GM03348 (cell line): ENCODE data around the gene NIN.
"Not testable (repeated sequence)": the region's sequence is repeated elsewhere in the genome, so short reads cannot be mapped to it uniquely, and the experiment has no call there.

Experiments used
- DNase-seq: peaks from one replicate; pipeline ENCODE4 v3.0.0; 2012; ENCODE audit warnings: low spot score

Gene NIN

GRCh38 chr14:50837850-50838470 lies 7.0 kb upstream of the NIN start:
- no peak for DNase-seq

- DNase-seq = no peak
Measured at GRCh38 chr14:50837271-50837670, 6.3 kb upstream of the NIN start.

- DNase-seq = no peak
Measured at GRCh38 chr14:50836515-50836914, 5.6 kb upstream of the NIN start.

GRCh38 chr14:50835280-50835679 lies 4.3 kb upstream of the NIN start:
- peak; percentile 29 for DNase-seq

GRCh38 chr14:50834802-50835276 lies 3.9 kb upstream of the NIN start:
- DNase-seq = no peak

GRCh38 chr14:50832935-50833630 lies 2.1 kb upstream of the NIN start:
- no peak for DNase-seq

GRCh38 chr14:50831726-50832168 lies 785 bp upstream of the NIN start:
- no peak for DNase-seq

- peak; percentile 64 for DNase-seq
Measured at GRCh38 chr14:50830044-50830931, 674 bp downstream of the NIN start.

- DNase-seq = no peak
Measured at GRCh38 chr14:50829489-50830043, 1.4 kb downstream of the NIN start.

GRCh38 chr14:50828721-50829488 lies 2.1 kb downstream of the NIN start:
- no peak for DNase-seq

GRCh38 chr14:50826681-50827080 lies 4.3 kb downstream of the NIN start:
- DNase-seq = no peak

GRCh38 chr14:50825307-50825706 lies 5.7 kb downstream of the NIN start:
- DNase-seq = no peak

- DNase-seq = no peak
Measured at GRCh38 chr14:50823762-50824636, 7.0 kb downstream of the NIN start.

GRCh38 chr14:50823051-50823761 lies 7.8 kb downstream of the NIN start:
- peak; percentile 50 for DNase-seq

GRCh38 chr14:50822501-50823042 lies 8.4 kb downstream of the NIN start:
- no peak for DNase-seq

- DNase-seq = no peak
Measured at GRCh38 chr14:50821510-50822464, 9.2 kb downstream of the NIN start.

GRCh38 chr14:50820786-50821509 lies 10.0 kb downstream of the NIN start:
- no peak for DNase-seq

GRCh38 chr14:50819303-50819702 lies 11.7 kb downstream of the NIN start:
- not testable (repeated sequence) for DNase-seq
